MG63 (cell line): ENCODE results near the gene SAMD13. TPM values are rescaled to one million over a fixed set of nuclear protein-coding genes. Genes with fewer than 3 reads are reported as not detected.

Experiments used
- DNase-seq: peaks from one replicate; pipeline ENCODE4 v3.0.0-alpha.2; 2020
- H3K27me3 ChIP-seq: fragments of 250-450 bp; sonication (Bioruptor Pico); 2 replicates; pipeline ENCODE4 v1.5.1; 2020; ENCODE audit warnings: mild to moderate bottlenecking, moderate library complexity
- H3K36me3 ChIP-seq: fragments of 250-450 bp; sonication (Bioruptor Pico); 2 replicates; pipeline ENCODE4 v1.5.1; 2020; ENCODE audit warnings: mild to moderate bottlenecking, moderate library complexity
- H3K4me3 ChIP-seq: fragments of 250-450 bp; sonication (Bioruptor Pico); 2 replicates; pipeline ENCODE4 v1.5.1; 2020; ENCODE audit warnings: mild to moderate bottlenecking, moderate library complexity
- H3K9me3 ChIP-seq: fragments of 250-450 bp; sonication (Bioruptor Pico); 2 replicates; pipeline ENCODE4 v1.5.1; 2020; ENCODE audit warnings: mild to moderate bottlenecking, moderate library complexity
- total RNA-seq: library from RNA; depleted of rRNA; stranded (reverse); fragments of >200 nt; shearing (Covaris generic); gene quantifications from 2 replicates; pipeline ENCODE4 v1.2.3, GENCODE V29; 2014; ENCODE audit warnings: low replicate concordance; rRNA removed

The SAMD13 gene
- total RNA-seq = 0.15 and 0.40 TPM in 2 replicates

GRCh38 chr1:84301004-84301784, at the start of gene SAMD13:
Gene SAMD13 (plus strand): TSS chr1:84301708. CDS start chr1:84303235, 1,527 bp downstream.
- peak within 1 kb of the TSS; percentile 41 for H3K4me3 ChIP-seq
- no peaks in the 10 kb centered on the region for H3K27me3 ChIP-seq
- H3K36me3 ChIP-seq = no peaks in the 10 kb centered on the region
- no peaks in the 10 kb centered on the region for H3K9me3 ChIP-seq
- peak; percentile 27 for DNase-seq

- Histone ChIP-seq H3K4me3 (no peak overlapping the region), H3K9me3 (no peaks in the 10 kb centered on the region; the same call in 1 of the 2 replicates), H3K27me3 (no peaks in the 10 kb centered on the region), H3K36me3 (no peaks in the 10 kb centered on the region)
- no peak for DNase-seq
Observed at GRCh38 chr1:84253036-84253435, 48.5 kb upstream of the SAMD13 start.

- Histone ChIP-seq H3K4me3 (no peak overlapping the region), H3K27me3 (no peaks in the 10 kb centered on the region), H3K36me3 (no peaks in the 10 kb centered on the region), H3K9me3 (no peaks in the 10 kb centered on the region; the same call in 1 of the 2 replicates)
- DNase-seq = peak; percentile 89
Observed at GRCh38 chr1:84253891-84254290, 47.6 kb upstream of the SAMD13 start.

GRCh38 chr1:84254703-84255238, 46.7 kb upstream of the SAMD13 start:
- no peaks in the 10 kb centered on the region for H3K27me3 ChIP-seq
- no peak overlapping the region for H3K4me3 ChIP-seq
- no peaks in the 10 kb centered on the region for H3K36me3 ChIP-seq
- no peaks in the 10 kb centered on the region; the same call in 1 of the 2 replicates for H3K9me3 ChIP-seq
- DNase-seq = no peak

GRCh38 chr1:84255582-84255981, 45.9 kb upstream of the SAMD13 start:
- no peaks in the 10 kb centered on the region for H3K27me3 ChIP-seq
- H3K36me3 ChIP-seq = no peaks in the 10 kb centered on the region
- H3K9me3 ChIP-seq = no peaks in the 10 kb centered on the region; the same call in 1 of the 2 replicates
- no peak for DNase-seq
- no peak overlapping the region for H3K4me3 ChIP-seq

- no peak for DNase-seq
- H3K9me3 ChIP-seq = no peaks in the 10 kb centered on the region
- no peaks in the 10 kb centered on the region for H3K27me3 ChIP-seq
- no peak overlapping the region for H3K4me3 ChIP-seq
- H3K36me3 ChIP-seq = no peaks in the 10 kb centered on the region
Observed at GRCh38 chr1:84257617-84258016, 43.9 kb upstream of the SAMD13 start.

- Histone ChIP-seq H3K9me3 (no peaks in the 10 kb centered on the region), H3K4me3 (no peak overlapping the region), H3K27me3 (no peaks in the 10 kb centered on the region), H3K36me3 (no peaks in the 10 kb centered on the region)
- no peak for DNase-seq
Observed at GRCh38 chr1:84259376-84259775, 42.1 kb upstream of the SAMD13 start.

GRCh38 chr1:84259989-84260388, 41.5 kb upstream of the SAMD13 start:
- DNase-seq = no peak
- H3K9me3 ChIP-seq = no peaks in the 10 kb centered on the region
- H3K27me3 ChIP-seq = no peaks in the 10 kb centered on the region
- H3K4me3 ChIP-seq = no peak overlapping the region
- H3K36me3 ChIP-seq = no peaks in the 10 kb centered on the region

GRCh38 chr1:84260852-84261518, 40.5 kb upstream of the SAMD13 start:
- Histone ChIP-seq H3K4me3 (no peak overlapping the region), H3K9me3 (no peaks in the 10 kb centered on the region), H3K27me3 (no peaks in the 10 kb centered on the region), H3K36me3 (no peaks in the 10 kb centered on the region)
- DNase-seq = no peak

GRCh38 chr1:84264961-84265360, 36.5 kb upstream of the SAMD13 start:
- H3K27me3 ChIP-seq = no peaks in the 10 kb centered on the region
- H3K9me3 ChIP-seq = no peaks in the 10 kb centered on the region
- no peak overlapping the region for H3K4me3 ChIP-seq
- DNase-seq = no peak
- H3K36me3 ChIP-seq = no peaks in the 10 kb centered on the region

- H3K9me3 ChIP-seq = no peaks in the 10 kb centered on the region
- DNase-seq = no peak
- no peaks in the 10 kb centered on the region for H3K27me3 ChIP-seq
- no peaks in the 10 kb centered on the region for H3K36me3 ChIP-seq
- no peak overlapping the region for H3K4me3 ChIP-seq
Observed at GRCh38 chr1:84265867-84266266, 35.6 kb upstream of the SAMD13 start.

- Histone ChIP-seq H3K9me3 (no peaks in the 10 kb centered on the region), H3K4me3 (no peak overlapping the region), H3K36me3 (no peaks in the 10 kb centered on the region), H3K27me3 (no peaks in the 10 kb centered on the region)
- DNase-seq = no peak
Observed at GRCh38 chr1:84266748-84267147, 34.8 kb upstream of the SAMD13 start.

- DNase-seq = no peak
- Histone ChIP-seq H3K9me3 (no peaks in the 10 kb centered on the region), H3K4me3 (no peak overlapping the region), H3K27me3 (no peaks in the 10 kb centered on the region), H3K36me3 (no peaks in the 10 kb centered on the region)
Observed at GRCh38 chr1:84267476-84267875, 34.0 kb upstream of the SAMD13 start.

GRCh38 chr1:84268346-84268745, 33.2 kb upstream of the SAMD13 start:
- DNase-seq = no peak
- no peaks in the 10 kb centered on the region for H3K27me3 ChIP-seq
- H3K4me3 ChIP-seq = no peak overlapping the region
- no peaks in the 10 kb centered on the region for H3K36me3 ChIP-seq
- no peaks in the 10 kb centered on the region for H3K9me3 ChIP-seq

GRCh38 chr1:84269306-84269705, 32.2 kb upstream of the SAMD13 start:
- Histone ChIP-seq H3K4me3 (no peak overlapping the region), H3K36me3 (no peaks in the 10 kb centered on the region), H3K9me3 (no peaks in the 10 kb centered on the region), H3K27me3 (no peaks in the 10 kb centered on the region)
- DNase-seq = no peak

- Histone ChIP-seq H3K9me3 (no peaks in the 10 kb centered on the region), H3K4me3 (no peak overlapping the region), H3K27me3 (no peaks in the 10 kb centered on the region), H3K36me3 (no peaks in the 10 kb centered on the region)
- no peak for DNase-seq
Observed at GRCh38 chr1:84271441-84272151, 29.9 kb upstream of the SAMD13 start.

GRCh38 chr1:84272401-84272800, 29.1 kb upstream of the SAMD13 start:
- Histone ChIP-seq H3K36me3 (no peaks in the 10 kb centered on the region), H3K9me3 (no peaks in the 10 kb centered on the region), H3K27me3 (no peaks in the 10 kb centered on the region), H3K4me3 (no peak overlapping the region)
- DNase-seq = no peak
